Measurements from ENCODE around the gene HTR1D.

The HTR1D gene

GRCh38 chr1:23184212-23184934 is 32.9 kb downstream of the HTR1D start:
- peak; percentile 51 for DNase-seq (ENCODE audit: low spot score)

DNA sequence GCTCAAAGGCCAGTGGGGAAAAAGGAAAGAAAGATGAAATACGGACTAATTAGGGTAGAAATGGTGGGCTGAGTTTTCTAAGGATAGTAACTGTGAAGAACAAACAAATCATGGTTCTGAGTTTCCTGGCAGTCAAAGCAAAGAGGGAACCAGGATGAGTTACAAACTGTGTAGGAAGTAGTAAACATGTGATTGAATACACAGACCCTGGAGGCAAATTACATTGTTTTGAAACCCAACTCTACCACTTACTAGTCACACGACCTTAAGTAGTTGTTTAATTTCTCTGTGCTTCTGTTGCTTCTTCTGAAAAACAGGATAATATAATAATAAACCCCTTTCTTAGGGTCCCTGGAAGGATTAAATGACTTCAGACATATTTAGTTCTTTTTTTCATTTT is 37.4 kb downstream of the HTR1D start:
- no peak for DNase-seq (ENCODE audit: low spot score)

- DNase-seq (ENCODE audit: low spot score) = no peak
These were observed 38.4 kb downstream of the HTR1D start for GRCh38 chr1:23178950-23179349.

- no peak for DNase-seq (ENCODE audit: low spot score)
These were observed 38.9 kb downstream of the HTR1D start for GRCh38 chr1:23178414-23178813.

GRCh38 chr1:23177438-23178380 is 39.6 kb downstream of the HTR1D start:
- peak; percentile 93 for DNase-seq (ENCODE audit: low spot score)

DNA sequence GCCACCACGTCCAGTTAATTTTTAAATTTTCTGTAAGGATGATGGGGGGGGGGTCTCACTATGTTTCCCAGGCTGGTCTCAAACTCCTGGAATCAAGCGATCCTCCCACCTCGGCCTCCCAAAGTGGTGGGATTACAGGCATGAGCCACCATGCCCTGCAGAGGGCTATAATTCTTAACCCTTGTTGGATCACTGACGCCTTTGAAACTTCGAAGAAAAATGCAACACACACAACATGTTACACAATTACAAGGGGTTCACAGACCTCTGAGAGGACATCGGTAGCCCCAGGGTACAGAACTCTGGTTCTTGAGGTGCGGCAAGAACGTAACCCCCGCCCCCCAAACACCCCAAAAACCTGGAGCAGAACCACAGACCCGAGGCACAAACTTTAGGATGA is 40.3 kb downstream of the HTR1D start:
- DNase-seq (ENCODE audit: low spot score) = no peak

- no peak for DNase-seq (ENCODE audit: low spot score)
These were observed 42.7 kb downstream of the HTR1D start for GRCh38 chr1:23174426-23175110.

GRCh38 chr1:23171181-23171755 is 46.0 kb downstream of the HTR1D start:
- DNase-seq (ENCODE audit: low spot score) = no peak

DNA sequence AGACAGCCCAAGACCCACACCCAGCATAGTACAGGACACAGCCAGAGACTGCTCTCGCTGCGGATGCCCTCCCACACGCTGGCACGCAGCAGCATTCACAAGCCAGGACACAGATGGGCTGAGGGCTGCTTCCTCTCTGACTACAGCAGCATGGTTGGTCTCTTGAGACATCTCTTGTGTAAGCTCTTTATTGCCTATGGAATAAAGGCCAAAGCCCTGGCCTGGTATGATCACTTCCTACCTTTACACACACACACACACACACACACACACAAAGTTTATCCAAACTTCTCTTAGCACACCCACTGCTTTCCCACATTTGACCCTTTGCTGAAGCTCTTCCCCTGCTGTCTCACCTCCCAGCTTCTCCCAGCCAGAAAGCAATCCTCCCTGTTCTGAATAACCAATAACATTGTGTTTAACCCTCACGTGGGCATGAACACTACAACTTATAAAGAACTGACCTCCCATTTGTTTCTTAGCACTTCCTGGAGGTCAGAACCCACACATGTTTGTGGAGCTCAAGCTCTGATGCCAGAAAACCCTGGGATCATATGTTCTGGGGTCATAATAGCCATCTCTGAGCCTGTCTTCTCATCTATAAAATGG is 47.5 kb downstream of the HTR1D start:
- DNase-seq (ENCODE audit: low spot score) = peak; percentile 79

DNA sequence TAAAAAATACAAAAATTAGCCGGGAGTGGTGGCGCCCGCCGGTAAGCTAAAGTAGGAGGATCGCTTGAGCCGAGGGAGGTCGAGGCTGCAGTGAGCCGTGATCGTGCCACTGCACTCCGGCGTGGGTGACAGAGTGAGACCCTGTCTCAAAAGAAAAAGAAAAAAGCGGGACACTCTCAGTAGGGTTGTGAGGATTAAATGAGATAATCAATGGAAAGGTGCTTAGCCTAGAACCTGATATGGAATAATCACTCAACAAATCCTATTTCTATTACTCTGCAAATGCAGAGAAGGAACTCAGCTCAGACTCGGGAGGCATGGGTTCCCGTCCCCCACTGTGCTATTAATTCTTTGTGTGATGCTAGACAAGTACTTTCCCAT is 48.1 kb downstream of the HTR1D start:
- DNase-seq (ENCODE audit: low spot score) = no peak

DNA sequence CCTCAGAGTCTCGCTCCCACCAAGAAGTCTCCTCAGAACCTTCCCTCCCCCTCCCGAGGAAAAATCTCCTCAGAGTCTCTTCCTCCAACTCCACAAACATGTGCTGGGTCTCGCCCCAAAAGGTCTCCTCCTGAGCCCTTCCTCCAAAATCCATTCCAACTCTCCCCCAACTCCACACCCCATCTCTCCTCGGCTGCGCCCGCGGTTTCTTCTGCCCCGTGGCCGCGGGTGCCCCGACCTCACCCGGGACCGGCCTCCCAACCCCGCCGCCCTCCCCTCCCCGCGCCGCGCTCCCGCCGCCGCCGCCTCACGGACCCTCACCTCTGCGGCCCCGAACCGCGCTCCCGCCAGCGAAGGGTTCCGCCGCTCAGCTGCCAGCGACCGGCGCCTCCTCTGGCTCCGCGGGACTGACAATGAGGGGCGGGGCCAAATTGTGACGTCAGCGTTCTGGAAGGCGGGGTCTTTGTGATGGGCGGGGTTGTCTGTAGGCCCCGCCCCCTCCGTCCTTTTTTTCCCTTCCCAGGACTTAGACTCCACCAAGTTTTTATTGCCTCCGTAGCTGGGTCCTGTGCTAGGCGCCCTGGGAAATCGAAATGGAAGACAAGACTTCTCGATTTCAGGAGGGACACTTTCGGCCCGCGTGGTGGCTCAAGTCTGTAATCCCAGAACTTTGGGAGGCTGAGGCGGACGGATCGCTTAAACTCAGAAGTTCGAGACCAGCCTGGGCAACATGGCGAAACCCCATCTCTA is 48.7 kb downstream of the HTR1D start, which contains the start of gene LUZP1:
Gene LUZP1 (minus strand): TSS at position 412 of the 750 bp plus-strand sequence.
- DNase-seq (ENCODE audit: low spot score) = peak; percentile 92

- DNase-seq (ENCODE audit: low spot score) = no peak
These were observed 49.2 kb downstream of the HTR1D start for GRCh38 chr1:23168079-23168444.

DNA sequence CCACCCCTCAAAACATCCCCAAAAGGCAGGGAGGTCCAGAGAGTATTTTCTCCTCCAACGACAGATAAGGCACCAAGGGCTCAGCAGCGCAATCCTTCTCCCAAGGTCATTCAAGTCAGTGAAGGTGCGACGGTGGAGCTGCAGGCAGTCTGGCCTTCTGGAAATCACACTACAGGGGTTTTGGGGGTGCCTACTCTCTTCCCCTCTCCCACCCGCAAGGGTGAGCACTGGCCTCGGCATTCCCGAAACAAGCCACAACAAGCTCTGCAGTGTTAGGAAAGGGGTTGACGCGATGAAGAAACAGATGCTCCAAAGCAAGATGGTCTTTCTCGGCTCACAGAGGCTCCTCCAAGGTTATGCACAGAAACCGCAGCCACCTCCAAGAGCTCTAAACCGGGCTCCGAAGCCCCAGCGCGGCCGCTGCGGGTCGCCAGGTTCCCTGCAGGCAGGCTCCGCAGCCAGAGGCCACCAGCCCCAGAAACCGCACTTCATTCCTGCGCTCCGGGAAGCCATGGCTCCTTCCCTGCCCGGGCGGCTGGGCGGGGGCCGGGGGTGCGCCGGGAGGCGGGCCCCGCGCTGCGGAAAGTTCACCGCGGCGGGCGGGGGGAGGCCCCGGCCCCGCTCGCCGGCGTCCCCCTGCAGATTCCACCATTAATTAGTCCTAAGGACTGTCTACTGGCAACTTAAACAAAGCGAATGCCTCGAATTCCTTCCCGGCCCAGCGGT is 49.8 kb downstream of the HTR1D start:
- DNase-seq (ENCODE audit: low spot score) = peak; percentile 84

DNA sequence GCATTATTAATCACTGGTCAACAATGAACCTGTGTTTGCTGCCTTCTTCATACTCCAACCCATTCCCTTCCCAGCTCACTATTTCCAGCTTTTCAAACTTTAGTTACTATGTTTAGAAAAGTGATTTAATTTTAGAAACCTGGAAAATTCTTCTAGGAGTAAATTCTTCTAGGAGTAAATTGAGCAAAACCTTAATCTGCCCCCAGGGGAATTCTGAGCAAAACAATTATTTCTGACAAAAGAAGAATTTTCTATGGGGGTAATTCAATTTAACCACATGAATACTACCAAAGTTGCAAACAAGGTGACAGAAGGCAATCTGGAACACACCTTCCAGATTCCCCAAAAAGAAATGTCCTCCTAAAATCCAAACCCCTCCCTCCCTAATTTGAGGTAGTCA is 50.4 kb downstream of the HTR1D start:
- DNase-seq (ENCODE audit: low spot score) = no peak

DNA sequence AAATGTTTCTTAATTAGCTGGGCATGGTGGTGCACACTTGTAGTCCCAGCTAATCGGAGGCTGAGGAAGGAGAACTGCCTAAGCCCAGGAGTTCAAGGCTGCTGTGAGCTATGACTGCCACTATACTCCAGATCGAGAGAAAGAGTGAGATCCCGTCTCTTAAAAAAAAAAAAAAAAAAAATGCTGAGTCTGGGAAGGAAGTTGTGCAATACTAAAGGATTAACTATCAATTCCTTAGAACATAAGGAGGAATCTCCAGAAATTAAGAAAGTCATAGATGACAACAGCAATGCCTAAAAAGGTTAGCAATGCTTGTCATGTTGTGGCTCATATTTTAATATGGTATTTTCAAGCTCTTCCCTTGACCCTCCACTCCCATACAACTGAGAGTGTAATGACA is 53.9 kb downstream of the HTR1D start:
- DNase-seq (ENCODE audit: low spot score) = no peak

DNA sequence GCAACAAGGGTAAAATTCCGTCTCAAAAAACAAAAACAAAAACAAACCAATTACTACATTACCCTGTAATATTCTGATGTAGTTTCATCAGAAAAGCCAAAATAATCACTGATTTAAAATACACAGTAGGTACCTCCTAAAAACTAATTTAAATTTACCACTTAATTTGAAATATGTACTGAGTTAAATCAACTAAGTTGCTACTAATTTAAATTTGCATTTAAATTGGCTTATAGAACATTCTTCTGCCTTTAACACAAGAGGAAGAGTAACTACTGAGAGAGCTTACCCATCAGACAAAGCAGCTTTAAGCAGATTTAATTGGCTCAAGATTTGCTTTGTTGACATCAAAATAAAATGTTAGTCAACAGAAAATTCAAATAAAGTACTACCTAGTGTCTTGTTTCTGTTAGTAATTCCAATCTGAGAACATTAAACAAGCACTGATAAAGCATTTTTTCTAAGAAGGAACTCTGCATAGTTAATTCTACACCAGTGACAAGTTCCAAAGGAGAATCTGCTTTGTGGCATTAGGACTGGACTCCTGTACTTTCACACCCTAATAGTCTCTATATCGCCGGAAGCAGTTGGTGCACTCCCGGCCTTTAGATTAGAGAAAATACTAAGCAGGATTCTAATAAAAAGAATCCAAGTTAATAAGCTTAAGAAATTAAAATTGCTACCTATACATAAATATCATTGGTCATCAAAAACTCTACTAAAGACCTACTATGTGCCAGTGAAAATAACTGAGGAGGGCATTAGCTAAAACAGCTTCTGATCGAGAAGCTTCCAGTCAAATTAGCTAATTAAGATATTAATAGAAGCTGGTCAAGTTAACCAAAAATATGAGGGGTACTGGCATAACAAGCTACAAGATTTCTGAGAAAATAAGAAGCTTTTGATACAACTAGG is 57.1 kb downstream of the HTR1D start:
- DNase-seq (ENCODE audit: low spot score) = no peak

DNA sequence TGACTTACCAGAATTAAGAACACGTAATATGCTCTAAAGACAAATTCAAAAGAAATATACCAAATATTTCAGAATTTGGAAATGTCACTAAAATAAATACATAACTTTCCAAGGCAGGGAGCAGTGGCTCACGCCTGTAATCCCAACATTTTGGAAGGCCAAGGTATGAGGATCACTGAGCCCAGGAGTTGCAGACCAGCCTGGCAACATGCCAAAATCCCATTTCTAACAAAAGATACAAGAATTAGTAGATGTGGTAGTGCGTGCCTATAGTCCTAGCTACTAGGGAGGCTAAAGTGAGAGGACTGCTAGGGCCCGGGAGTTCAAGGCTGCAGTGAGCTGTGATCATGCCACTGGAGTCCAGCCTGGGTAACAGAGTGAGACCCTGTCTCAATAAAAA is 60.4 kb downstream of the HTR1D start:
- DNase-seq (ENCODE audit: low spot score) = no peak

DNA sequence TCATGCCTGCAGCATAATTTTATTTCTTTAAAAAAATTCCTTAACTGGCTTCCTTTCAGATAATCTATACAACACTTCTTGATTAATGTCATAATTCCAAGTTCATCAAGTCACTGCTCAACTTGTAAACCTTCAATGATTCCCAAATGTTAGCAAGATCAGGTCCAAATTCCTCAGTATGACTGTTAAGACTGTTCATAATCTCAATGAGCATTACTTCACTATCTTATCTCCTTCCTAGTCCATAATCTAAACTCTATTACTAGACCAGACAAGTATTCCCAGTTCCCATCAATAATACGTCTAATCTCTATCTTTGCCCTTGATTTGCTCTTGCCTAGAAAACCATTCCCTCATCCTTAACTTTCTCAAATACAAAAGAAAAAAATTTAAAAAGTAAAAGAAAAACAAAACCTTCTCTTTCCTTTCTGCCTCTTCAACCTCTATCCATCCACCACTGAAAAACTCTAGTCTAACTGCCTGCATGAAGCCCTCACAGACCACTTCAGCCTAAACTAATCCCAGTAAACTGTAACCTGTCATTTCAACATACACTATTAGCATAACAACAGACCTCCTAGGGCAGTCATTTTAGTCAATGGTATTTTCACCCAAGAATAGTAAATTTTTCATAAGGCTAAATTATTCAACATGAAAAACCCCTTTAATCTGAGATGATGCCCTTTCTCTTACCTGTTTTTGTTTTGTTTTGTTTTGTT is 64.2 kb downstream of the HTR1D start:
- no peak for DNase-seq (ENCODE audit: low spot score)

- no peak for DNase-seq (ENCODE audit: low spot score)
These were observed 66.6 kb downstream of the HTR1D start for GRCh38 chr1:23150742-23151141.

Data from AG20443 (cell line).